SK-N-SH (cell line): Measurements from ENCODE around the gene VMP1. TPM values are rescaled to one million over a fixed set of nuclear protein-coding genes. Genes with fewer than 3 reads are reported as not detected.

Experiments used
- CTCF ChIA-PET: fragments of 300-600, 350-600 bp; formaldehyde crosslinking; extraction: SDS; loops from one replicate; lab custom pipeline; 2021; lab: Yijun Ruan, JAX
- POLR2A ChIA-PET: fragments of 350-600 bp; sonication (Branson Sonifier 250); formaldehyde crosslinking; extraction: SDS; loops from one replicate; lab custom pipeline; 2020; ENCODE audit warnings: antibody characterized with exemption, inconsistent platforms; lab: Yijun Ruan, JAX
- DNase-seq: peaks from one replicate; pipeline ENCODE4 v3.0.0; 2012
- H2AFZ ChIP-seq: fragments of 200-600 bp; sonication (generic); 2 replicates; pipeline ENCODE4 v1.8.1; 2016; ENCODE audit warnings: antibody characterized with exemption, mild to moderate bottlenecking, low read depth
- H3F3A ChIP-seq: fragments of 200-600 bp; sonication (generic); replicated peaks from 2 replicates; pipeline ENCODE3; 2016; ENCODE audit warnings: antibody characterized with exemption, mild to moderate bottlenecking; ENCODE audit not compliant: insufficient read depth
- H3K27ac ChIP-seq, 2 experiments: fragments of 200-500 bp in 1 of 2; fragments of 200-600 bp in 1 of 2; sonication (Bioruptor generic) in 1 of 2; sonication (generic), shearing (Covaris generic) in 1 of 2; 2 replicates each; pipeline versions ENCODE4 v1.5.1 to v1.6.1; 2014 to 2016; ENCODE audit warnings: low read depth in 2 of 2, inconsistent platforms in 1 of 2, low read length in 1 of 2, mild to moderate bottlenecking in 1 of 2, mixed read lengths in 1 of 2
- H3K27me3 ChIP-seq: fragments of 200-600 bp; sonication (generic), shearing (Covaris generic); 2 replicates; pipeline ENCODE4 v1.6.1; 2016; ENCODE audit warnings: mixed run types; ENCODE audit not compliant: insufficient read depth
- H3K36me3 ChIP-seq, 2 experiments: fragments of 200-500 bp in 1 of 2; fragments of 200-600 bp in 1 of 2; sonication (Bioruptor generic) in 1 of 2; sonication (generic) in 1 of 2; replicated peaks in 1 of 2; 2 replicates each; pipeline versions ENCODE3 to v1.5.1; 2014 to 2016; ENCODE audit warnings: low read length in 1 of 2, mild to moderate bottlenecking in 1 of 2; ENCODE audit not compliant: insufficient read depth in 2 of 2, control insufficient read depth in 1 of 2
- H3K4me1 ChIP-seq, 2 experiments: fragments of 200-500 bp in 1 of 2; fragments of 200-600 bp in 1 of 2; sonication (Bioruptor generic) in 1 of 2; sonication (generic), shearing (Covaris generic) in 1 of 2; 2 replicates each; pipeline versions ENCODE4 v1.5.1 to v1.6.1; 2014 to 2016; ENCODE audit warnings: low read depth in 1 of 2, low read length in 1 of 2, mixed run types in 1 of 2; ENCODE audit not compliant: insufficient read depth in 2 of 2, control insufficient read depth in 1 of 2
- H3K4me2 ChIP-seq: fragments of 200-600 bp; sonication (generic), shearing (Covaris generic); 2 replicates; pipeline ENCODE4 v1.6.1; 2017; ENCODE audit warnings: mixed run types
- H3K4me3 ChIP-seq, 2 experiments: fragments of 200-500 bp in 1 of 2; fragments of 200-600 bp in 1 of 2; sonication (Bioruptor generic) in 1 of 2; sonication (generic), shearing (Covaris generic) in 1 of 2; 2 replicates each; pipeline versions ENCODE4 v1.5.1 to v1.8.1; 2014 to 2016; ENCODE audit warnings: low read depth in 2 of 2, inconsistent platforms in 1 of 2, low read length in 1 of 2, mild to moderate bottlenecking in 1 of 2, mixed read lengths in 1 of 2, moderate library complexity in 1 of 2
- H3K79me2 ChIP-seq: fragments of 200-600 bp; sonication (generic); 2 replicates; pipeline ENCODE4 v1.8.1; 2017; ENCODE audit warnings: mild to moderate bottlenecking; ENCODE audit not compliant: insufficient read depth
- H3K9ac ChIP-seq: fragments of 200-600 bp; sonication (generic); 2 replicates; pipeline ENCODE4 v1.6.1; 2017; ENCODE audit warnings: mixed run types
- H3K9me2 ChIP-seq: fragments of 200-600 bp; sonication (generic); 2 replicates; pipeline ENCODE4 v1.6.1; 2017; ENCODE audit warnings: mixed run types
- H3K9me3 ChIP-seq: fragments of 200-600 bp; sonication (generic); 2 replicates; pipeline ENCODE4 v1.6.1; 2017; ENCODE audit warnings: mixed run types, mild to moderate bottlenecking, moderate library complexity
- H4K20me1 ChIP-seq: fragments of 200-600 bp; sonication (generic); 2 replicates; pipeline ENCODE4 v1.6.1; 2017; ENCODE audit warnings: mild to moderate bottlenecking, mixed run types; ENCODE audit not compliant: insufficient read depth
- CHD2 ChIP-seq: fragments of 150-350 bp; IDR thresholded peaks from 2 replicates; pipeline ENCODE4 v1.6.1; 2018; ENCODE audit warnings: low read length; ENCODE audit not compliant: partially characterized antibody
- EZH2phosphoT487 ChIP-seq: fragments of 200-600 bp; sonication (generic); IDR thresholded peaks from 2 replicates; pipeline ENCODE4 v1.6.1; 2017; ENCODE audit warnings: low read depth, mixed run types, mild to moderate bottlenecking, antibody characterized with exemption, moderate library complexity, borderline replicate concordance
- FOXJ3 ChIP-seq: sonication (generic); formaldehyde crosslinking; IDR thresholded peaks from 2 replicates; pipeline ENCODE4 v1.5.1; 2020; ENCODE audit warnings: mild to moderate bottlenecking, missing genetic modification reagents
- FOXM1 ChIP-seq: IDR thresholded peaks from 2 replicates; pipeline ENCODE4 v1.4.0; 2012; ENCODE audit warnings: low read depth, mild to moderate bottlenecking
- GABPA ChIP-seq: IDR thresholded peaks from 2 replicates; pipeline ENCODE4 v1.4.0; 2012; ENCODE audit warnings: low read depth, mild to moderate bottlenecking
- GATA2 ChIP-seq: sonication (generic); formaldehyde crosslinking; IDR thresholded peaks from 2 replicates; pipeline ENCODE4 v1.5.0; 2020; ENCODE audit warnings: mild to moderate bottlenecking, missing genetic modification reagents
- IRF3 ChIP-seq: fragments of 150-350 bp; IDR thresholded peaks from 2 replicates; pipeline ENCODE4 v1.6.1; 2016; ENCODE audit warnings: mild to moderate bottlenecking, low read depth, low read length
- MEF2A ChIP-seq: IDR thresholded peaks from 2 replicates; pipeline ENCODE4 v1.4.0; 2012; ENCODE audit warnings: low read depth, borderline replicate concordance
- MXI1 ChIP-seq: IDR thresholded peaks from 2 replicates; pipeline ENCODE4 v1.6.1; 2012; ENCODE audit warnings: mild to moderate bottlenecking, low read depth, low read length, improper control_type of control experiment
- RFX5 ChIP-seq: IDR thresholded peaks from 2 replicates; pipeline ENCODE4 v1.6.1; 2012; ENCODE audit warnings: mild to moderate bottlenecking, improper control_type of control experiment, low read length
- RXRA ChIP-seq: IDR thresholded peaks from 2 replicates; pipeline ENCODE4 v1.4.0; 2012; ENCODE audit warnings: low read depth, mild to moderate bottlenecking, borderline replicate concordance
- SIN3A ChIP-seq: IDR thresholded peaks from 2 replicates; pipeline ENCODE4 v1.6.1; 2012; ENCODE audit warnings: low read depth, mild to moderate bottlenecking, low read length, moderate library complexity, borderline replicate concordance
- SMC3 ChIP-seq: IDR thresholded peaks from 2 replicates; pipeline ENCODE4 v1.6.1; 2012; ENCODE audit warnings: low read depth, low read length, improper control_type of control experiment
- TEAD4 ChIP-seq: IDR thresholded peaks from 2 replicates; pipeline ENCODE4 v1.4.0; 2012; ENCODE audit warnings: mild to moderate bottlenecking, borderline replicate concordance; ENCODE audit not compliant: insufficient read depth
- YY1 ChIP-seq: IDR thresholded peaks from 2 replicates; pipeline ENCODE4 v1.4.0; 2012; ENCODE audit warnings: low read depth, mild to moderate bottlenecking
- ZBTB33 ChIP-seq: IDR thresholded peaks from 2 replicates; pipeline ENCODE4 v1.4.0; 2012; ENCODE audit warnings: low read depth, borderline replicate concordance
- WGBS: methylation state at CpG from one replicate; pipeline ENCODE4 v1.1.6; 2017; ENCODE audit warnings: low lambda C conversion rate; 5-methylcytosine and 5-hydroxymethylcytosine counted together
- polyA plus RNA-seq, 3 experiments: library from polyadenylated mRNA; depleted of rRNA; stranded (reverse); fragments of >200 nt; gene quantifications; 2 replicates each; pipeline ENCODE4 v1.2.3, GENCODE V29; 2012
- TF ChIP-seq, protein P1 (sequence below): IDR thresholded peaks from 2 replicates; pipeline ENCODE4 v1.6.1; 2012; ENCODE audit warnings: mild to moderate bottlenecking, low read depth, low read length, moderate library complexity

VMP1 gene
- polyA plus RNA-seq, 1 of the 3 experiments (the other 2 are of a cell fraction), result 169 TPM

DNA sequence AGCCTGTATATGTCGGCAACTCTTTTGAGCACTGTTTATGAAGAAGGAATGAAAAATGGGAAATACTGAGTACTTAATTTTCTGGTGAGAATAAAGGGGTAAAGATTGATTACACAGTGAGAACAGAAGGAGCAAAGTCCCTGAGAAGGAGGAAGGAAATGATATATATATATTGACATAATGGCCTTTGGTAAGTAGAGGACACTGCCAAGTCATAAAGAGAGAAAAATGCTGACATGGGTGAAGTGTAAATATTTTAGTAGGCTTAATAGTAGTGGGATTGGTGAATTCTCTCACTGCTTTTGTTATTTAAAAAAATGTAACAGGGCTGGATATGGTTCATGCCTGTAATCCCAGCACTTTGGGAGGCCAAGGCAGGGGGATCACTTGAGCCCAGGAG is 16.2 kb downstream of the VMP1 start:
- peaks cover 99% of the 10 kb centered on the region for H3K79me2 ChIP-seq
- POLR2A ChIA-PET, result no interaction called here

DNA sequence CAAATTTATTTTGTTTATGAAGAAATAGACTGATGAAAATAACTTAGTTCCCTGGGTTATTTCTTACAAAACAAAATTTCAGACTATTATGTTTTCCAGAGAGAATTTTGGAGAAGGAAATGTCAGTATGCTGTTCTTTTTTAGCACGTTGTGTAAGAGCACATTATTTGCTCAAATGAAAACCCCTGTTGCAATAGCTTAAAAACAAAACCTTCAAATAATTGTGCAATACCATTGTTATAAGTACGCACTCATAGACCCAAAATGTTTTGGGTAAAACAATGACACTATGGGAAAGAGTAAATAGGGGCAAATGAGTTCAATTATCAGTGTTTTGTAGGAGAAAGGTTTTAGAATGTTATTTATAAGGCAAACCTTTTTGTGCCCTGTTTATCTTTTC is 18.2 kb downstream of the VMP1 start:
- 82% methylated on average over 2 of the region's 2 CpGs for WGBS
- Histone ChIP-seq H3K9me2 (no peaks in the 10 kb centered on the region), H3K79me2 (peaks cover 97% of the 10 kb centered on the region), H3K27ac (no peak overlapping the region), H3K4me1 (no peaks in the 10 kb centered on the region), H3F3A (peaks cover 11% of the 10 kb centered on the region), H4K20me1 (peaks cover 7% of the 10 kb centered on the region; the same call in 1 of the 2 replicates), H3K9me3 (no peaks in the 10 kb centered on the region), H3K4me3 (no peak overlapping the region), H3K36me3 (peaks cover 0 to 8% of the 10 kb centered on the region in 2 experiments), H3K27me3 (no peaks in the 10 kb centered on the region), H2AFZ (no peak overlapping the region), H3K4me2 (no peak overlapping the region), H3K9ac (no peak overlapping the region)
- POLR2A ChIA-PET, result no interaction called here
- no peak for DNase-seq
- no peak for TF ChIP-seq GABPA
- no peak for TF ChIP-seq MXI1
- no peak for TF ChIP-seq GATA2
- no peak for TF ChIP-seq ZBTB33
- TF ChIP-seq SIN3A, result no peak
- TF ChIP-seq EZH2phosphoT487, result no peak
- TF ChIP-seq SMC3, result no peak
- TF ChIP-seq FOXJ3 (CRISPR knock-in tag), result no peak
- no peak for TF ChIP-seq RXRA
- no peak for TF ChIP-seq FOXM1
- TF ChIP-seq, protein P1, sequence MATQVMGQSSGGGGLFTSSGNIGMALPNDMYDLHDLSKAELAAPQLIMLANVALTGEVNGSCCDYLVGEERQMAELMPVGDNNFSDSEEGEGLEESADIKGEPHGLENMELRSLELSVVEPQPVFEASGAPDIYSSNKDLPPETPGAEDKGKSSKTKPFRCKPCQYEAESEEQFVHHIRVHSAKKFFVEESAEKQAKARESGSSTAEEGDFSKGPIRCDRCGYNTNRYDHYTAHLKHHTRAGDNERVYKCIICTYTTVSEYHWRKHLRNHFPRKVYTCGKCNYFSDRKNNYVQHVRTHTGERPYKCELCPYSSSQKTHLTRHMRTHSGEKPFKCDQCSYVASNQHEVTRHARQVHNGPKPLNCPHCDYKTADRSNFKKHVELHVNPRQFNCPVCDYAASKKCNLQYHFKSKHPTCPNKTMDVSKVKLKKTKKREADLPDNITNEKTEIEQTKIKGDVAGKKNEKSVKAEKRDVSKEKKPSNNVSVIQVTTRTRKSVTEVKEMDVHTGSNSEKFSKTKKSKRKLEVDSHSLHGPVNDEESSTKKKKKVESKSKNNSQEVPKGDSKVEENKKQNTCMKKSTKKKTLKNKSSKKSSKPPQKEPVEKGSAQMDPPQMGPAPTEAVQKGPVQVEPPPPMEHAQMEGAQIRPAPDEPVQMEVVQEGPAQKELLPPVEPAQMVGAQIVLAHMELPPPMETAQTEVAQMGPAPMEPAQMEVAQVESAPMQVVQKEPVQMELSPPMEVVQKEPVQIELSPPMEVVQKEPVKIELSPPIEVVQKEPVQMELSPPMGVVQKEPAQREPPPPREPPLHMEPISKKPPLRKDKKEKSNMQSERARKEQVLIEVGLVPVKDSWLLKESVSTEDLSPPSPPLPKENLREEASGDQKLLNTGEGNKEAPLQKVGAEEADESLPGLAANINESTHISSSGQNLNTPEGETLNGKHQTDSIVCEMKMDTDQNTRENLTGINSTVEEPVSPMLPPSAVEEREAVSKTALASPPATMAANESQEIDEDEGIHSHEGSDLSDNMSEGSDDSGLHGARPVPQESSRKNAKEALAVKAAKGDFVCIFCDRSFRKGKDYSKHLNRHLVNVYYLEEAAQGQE, result no peak
- TF ChIP-seq CHD2, result no peak
- no peak for TF ChIP-seq TEAD4
- TF ChIP-seq MEF2A, result no peak
- CTCF ChIA-PET, result interaction anchor here (0.5 to 1.4 kb wide), 2 partner anchors 21 to 1172 kb away, joined by 3 read pairs; no protein-coding TSS in a partner anchor

More for the DNA sequence above, 16.2 kb downstream of the VMP1 start:
- Histone ChIP-seq H3K27ac (no peak overlapping the region), H3K4me3 (no peak overlapping the region), H4K20me1 (peaks cover 19% of the 10 kb centered on the region; the same call in 1 of the 2 replicates), H3K9me3 (no peaks in the 10 kb centered on the region), H3K4me2 (no peak overlapping the region), H3F3A (peaks cover 6% of the 10 kb centered on the region), H3K27me3 (no peaks in the 10 kb centered on the region), H3K9ac (no peak overlapping the region), H3K4me1 (peaks cover 0 to 11% of the 10 kb centered on the region in 2 experiments; a peak in 1 of 4 replicates), H3K9me2 (no peaks in the 10 kb centered on the region), H2AFZ (no peak overlapping the region), H3K36me3 (peaks cover 0 to 5% of the 10 kb centered on the region in 2 experiments)
- DNase-seq, result no peak
- CTCF ChIA-PET, result interaction anchor here (0.7 kb wide), 1 partner anchor 30 kb away, joined by 5 read pairs; no protein-coding TSS in a partner anchor
- no peak for TF ChIP-seq MEF2A
- no peak for TF ChIP-seq RFX5
- TF ChIP-seq FOXJ3 (CRISPR knock-in tag), result no peak
- no peak for TF ChIP-seq GATA2
- no peak for TF ChIP-seq IRF3
- TF ChIP-seq YY1, result no peak
- WGBS, result 92% methylated on average over 1 of the region's 1 CpG
